ENCODE results near the gene TTC34. TPM values are rescaled to one million over a fixed set of nuclear protein-coding genes. Genes with fewer than 3 reads are reported as not detected.

Gene TTC34
- polyA plus RNA-seq, 1 donor (not counting 4 experiments of a cell fraction or from before 2014, with no cell fraction given), result 0.04 TPM

- no peak overlapping the region for H3K9ac ChIP-seq (ENCODE audit: control insufficient read depth, extremely low read depth, insufficient read depth, low read length)
- peaks cover 31% of the 10 kb centered on the region for H3K27me3 ChIP-seq (ENCODE audit: control insufficient read depth, extremely low read depth, insufficient read depth, low read length)
- no peak for DNase-seq (ENCODE audit: low read depth, low spot score)
- H3K4me2 ChIP-seq (ENCODE audit: control insufficient read depth, extremely low read depth, insufficient read depth, low read depth, low read length), result no peak overlapping the region
- no peak for FAIRE-seq
- H3K27ac ChIP-seq (ENCODE audit: control insufficient read depth, insufficient read depth, low read length), result no peak overlapping the region
- dilution Hi-C loops (cut with MboI; ENCODE audit: extremely low pct_ligation_motif_present, low sequenced_read_pairs), result no loop called here
- no peak overlapping the region for H2AFZ ChIP-seq (ENCODE audit: control insufficient read depth, low read length)
- no peaks in the 10 kb centered on the region for H3K36me3 ChIP-seq (ENCODE audit: control insufficient read depth in 2 of 2, extremely low read depth in 1 of 2, insufficient read depth in 2 of 2, low read length in 2 of 2)
- no peaks in the 10 kb centered on the region for H4K20me1 ChIP-seq (ENCODE audit: control insufficient read depth, extremely low read depth, insufficient read depth, low read length)
- H3K9me3 ChIP-seq (ENCODE audit: control insufficient read depth, low read depth, low read length), result peaks cover 12% of the 10 kb centered on the region
- H3K9me1 ChIP-seq (ENCODE audit: control insufficient read depth, extremely low read depth, insufficient read depth, low read length), result no peaks in the 10 kb centered on the region
- H3K4me3 ChIP-seq (ENCODE audit: control insufficient read depth in 2 of 3, extremely low read depth in 1 of 3, insufficient read depth in 2 of 3, low read depth in 1 of 3, low read length in 3 of 3), result no peak overlapping the region
- TF ChIP-seq CTCF (optimal IDR thresholded peaks at IDR 0.05 in 1 of 3, IDR thresholded peaks at IDR 0.05 in 1 of 3, conservative IDR thresholded peaks at IDR 0.05 in 1 of 3; ENCODE audit: extremely low read depth in 1 of 3, insufficient read depth in 2 of 3, low read length in 3 of 3) (no peak), EZH2 (IDR thresholded peaks at IDR 0.05; ENCODE audit: low read length) (no peak)
- no peaks in the 10 kb centered on the region for H3K79me2 ChIP-seq (ENCODE audit: control insufficient read depth, insufficient read depth, low read length)
- no peaks in the 10 kb centered on the region for H3K4me1 ChIP-seq (ENCODE audit: control insufficient read depth, extremely low read depth, insufficient read depth, low read length)
These were observed 169.5 kb downstream of the TTC34 start for GRCh38 chr1:2632051-2632430.

- no peak overlapping the region for H2AFZ ChIP-seq (ENCODE audit: control insufficient read depth, low read length)
- TF ChIP-seq EZH2 (IDR thresholded peaks at IDR 0.05; ENCODE audit: low read length), result no peak
- TF ChIP-seq CTCF (optimal IDR thresholded peaks at IDR 0.05 in 1 of 3, IDR thresholded peaks at IDR 0.05 in 1 of 3, conservative IDR thresholded peaks at IDR 0.05 in 1 of 3; ENCODE audit: extremely low read depth in 1 of 3, insufficient read depth in 2 of 3, low read length in 3 of 3), result no peak
- no peaks in the 10 kb centered on the region for H3K36me3 ChIP-seq (ENCODE audit: control insufficient read depth in 2 of 2, extremely low read depth in 1 of 2, insufficient read depth in 2 of 2, low read length in 2 of 2)
- dilution Hi-C loops (cut with MboI; ENCODE audit: extremely low pct_ligation_motif_present, low sequenced_read_pairs), result no loop called here
- H4K20me1 ChIP-seq (ENCODE audit: control insufficient read depth, extremely low read depth, insufficient read depth, low read length), result no peaks in the 10 kb centered on the region
- no peak for FAIRE-seq
- H3K4me3 ChIP-seq (ENCODE audit: control insufficient read depth in 2 of 3, extremely low read depth in 1 of 3, insufficient read depth in 2 of 3, low read depth in 1 of 3, low read length in 3 of 3), result no peak overlapping the region
- H3K79me2 ChIP-seq (ENCODE audit: control insufficient read depth, insufficient read depth, low read length), result no peaks in the 10 kb centered on the region
- no peak overlapping the region for H3K4me2 ChIP-seq (ENCODE audit: control insufficient read depth, extremely low read depth, insufficient read depth, low read depth, low read length)
- no peak overlapping the region for H3K9ac ChIP-seq (ENCODE audit: control insufficient read depth, extremely low read depth, insufficient read depth, low read length)
- peaks cover 31% of the 10 kb centered on the region for H3K27me3 ChIP-seq (ENCODE audit: control insufficient read depth, extremely low read depth, insufficient read depth, low read length)
- no peaks in the 10 kb centered on the region for H3K9me1 ChIP-seq (ENCODE audit: control insufficient read depth, extremely low read depth, insufficient read depth, low read length)
- no peaks in the 10 kb centered on the region for H3K4me1 ChIP-seq (ENCODE audit: control insufficient read depth, extremely low read depth, insufficient read depth, low read length)
- peaks cover 8% of the 10 kb centered on the region for H3K9me3 ChIP-seq (ENCODE audit: control insufficient read depth, low read depth, low read length)
- no peak for DNase-seq (ENCODE audit: low read depth, low spot score)
- H3K27ac ChIP-seq (ENCODE audit: control insufficient read depth, insufficient read depth, low read length), result no peak overlapping the region
These were observed 170.1 kb downstream of the TTC34 start for GRCh38 chr1:2631136-2632050.
